GM18870 (cell line): Measurements from ENCODE around the gene GPER1.
"Not testable (repeated sequence)": the region's sequence is repeated elsewhere in the genome, so short reads cannot be mapped to it uniquely, and the experiment has no call there.

Experiments
- ATAC-seq: cut with Tn5 transposase; IDR thresholded peaks from one replicate; pipeline ENCODE4 v1.9.1; 2021; ENCODE audit warnings: moderate library complexity; ENCODE audit not compliant: unreplicated experiment

The GPER1 gene

DNA sequence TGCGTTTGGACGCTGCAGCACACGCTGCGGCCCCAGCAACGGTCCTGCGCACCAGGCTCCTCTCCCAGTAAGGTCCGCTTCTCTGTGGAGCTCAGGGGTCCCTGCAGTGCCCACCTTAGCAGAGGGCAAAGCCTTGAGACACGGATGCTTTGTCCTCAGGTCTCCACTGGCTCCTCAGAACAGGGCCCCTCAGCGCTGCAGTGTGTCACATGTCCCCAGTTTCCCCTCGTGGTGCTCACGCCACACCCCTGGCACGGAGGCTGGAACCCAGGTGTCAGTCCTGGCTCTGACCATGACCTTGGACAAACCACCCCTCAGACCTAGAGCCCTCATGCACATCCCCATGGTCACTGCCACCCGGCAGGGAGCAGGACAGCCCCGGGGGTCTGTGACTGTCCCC, 19.9 kb upstream of the GPER1 start:
- no peak for ATAC-seq

DNA sequence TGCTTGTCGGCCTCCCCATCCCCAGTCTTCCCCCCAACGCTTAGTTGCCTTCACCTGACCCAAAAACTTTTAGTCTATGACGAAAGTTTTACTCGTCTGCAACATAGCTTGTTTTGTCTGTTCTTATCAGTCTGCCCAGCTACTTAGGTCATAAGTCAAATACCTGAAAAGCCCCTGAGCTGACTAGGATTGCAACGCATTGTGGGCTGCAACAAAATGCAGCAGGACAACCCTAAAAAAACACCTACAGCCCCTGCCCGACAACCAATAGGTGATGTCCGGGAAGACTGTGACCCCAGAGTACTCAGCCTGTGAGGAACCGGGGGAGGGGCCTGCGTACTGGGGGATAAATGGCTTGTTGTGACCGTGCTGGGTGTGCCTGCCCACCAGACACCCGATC, 19.3 kb upstream of the GPER1 start:
- ATAC-seq: no peak

DNA sequence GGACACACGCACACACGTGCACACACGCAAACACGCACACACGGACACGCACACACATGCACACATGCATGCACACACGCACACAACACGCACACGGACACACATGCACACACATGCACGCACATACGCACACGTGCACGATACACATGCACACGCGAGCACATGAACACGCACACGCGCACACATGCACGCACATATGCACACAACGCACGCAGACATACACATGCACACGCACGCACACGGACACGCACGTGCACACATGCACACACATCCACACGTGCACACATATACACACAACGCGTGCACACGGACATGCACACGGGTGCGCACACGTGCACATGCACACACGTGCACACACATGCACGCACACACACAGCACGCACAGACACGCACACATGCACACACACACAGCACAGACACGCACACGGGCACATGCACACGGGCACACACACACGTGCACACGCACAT, 17.3 kb upstream of the GPER1 start:
- ATAC-seq: no peak

DNA sequence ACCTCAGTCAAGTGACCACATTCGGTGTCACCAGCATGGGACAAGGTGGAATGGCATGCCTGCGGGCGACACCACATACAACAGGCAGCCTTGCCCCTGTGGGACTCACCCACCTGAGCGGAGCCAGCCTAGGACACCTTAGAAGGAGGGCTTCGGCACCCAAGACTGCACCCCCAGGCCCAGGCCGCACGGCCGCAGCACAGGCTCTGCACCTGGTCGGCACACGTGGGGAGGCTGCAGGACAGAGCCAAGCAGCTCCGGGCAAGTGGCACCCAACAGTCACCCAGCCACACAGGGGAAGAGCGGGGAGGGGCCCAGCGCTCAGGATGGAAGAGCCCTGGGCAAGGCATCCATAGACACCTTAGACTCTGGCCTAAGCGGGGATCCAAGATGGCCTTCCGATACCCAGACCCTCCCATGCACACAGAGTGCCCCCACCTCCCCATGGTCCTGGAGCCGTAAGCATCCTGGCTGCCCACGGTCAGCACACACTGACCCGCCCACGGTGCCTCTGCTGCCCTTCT, 16.1 kb upstream of the GPER1 start:
- ATAC-seq: no peak

DNA sequence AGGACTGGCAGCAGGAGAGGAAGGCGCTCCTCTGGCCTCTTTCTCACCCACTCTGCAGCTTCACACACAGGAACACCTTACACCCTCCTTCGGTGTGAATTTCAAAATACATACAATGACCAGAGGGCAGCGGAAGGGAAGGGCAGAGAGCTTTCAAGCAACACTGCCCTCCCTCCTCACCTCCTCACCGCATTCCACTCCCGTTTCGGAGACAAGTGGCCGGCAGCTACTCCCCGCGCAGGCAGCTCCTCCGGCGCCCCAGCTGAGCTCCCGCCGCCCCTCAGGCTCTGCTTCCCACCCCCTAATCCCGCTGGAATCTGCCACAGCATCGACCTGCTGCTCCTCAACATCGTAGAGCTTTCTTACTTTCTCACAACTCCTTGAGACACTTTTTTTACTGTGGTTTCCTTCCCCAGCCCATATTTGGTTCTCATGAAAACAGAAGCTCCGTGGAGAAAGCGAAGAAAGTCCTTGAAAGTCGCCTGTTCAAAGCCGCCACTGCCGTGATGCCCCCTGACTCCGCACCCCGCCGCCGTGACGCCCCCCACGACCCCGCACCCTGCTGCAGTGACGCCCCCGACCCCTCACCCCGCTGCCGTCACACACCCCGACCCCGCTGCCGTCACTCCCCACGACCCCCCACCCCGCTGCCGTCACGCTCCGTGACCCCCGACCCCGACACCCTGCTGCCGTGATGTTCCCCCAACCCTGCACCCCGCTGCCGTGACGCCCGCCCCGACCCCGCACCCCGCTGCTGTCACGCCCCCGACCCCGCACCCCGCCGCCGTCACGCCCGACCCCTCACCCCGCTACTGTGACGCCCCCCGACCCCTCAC, 14.6 kb upstream of the GPER1 start:
- no peak for ATAC-seq

DNA sequence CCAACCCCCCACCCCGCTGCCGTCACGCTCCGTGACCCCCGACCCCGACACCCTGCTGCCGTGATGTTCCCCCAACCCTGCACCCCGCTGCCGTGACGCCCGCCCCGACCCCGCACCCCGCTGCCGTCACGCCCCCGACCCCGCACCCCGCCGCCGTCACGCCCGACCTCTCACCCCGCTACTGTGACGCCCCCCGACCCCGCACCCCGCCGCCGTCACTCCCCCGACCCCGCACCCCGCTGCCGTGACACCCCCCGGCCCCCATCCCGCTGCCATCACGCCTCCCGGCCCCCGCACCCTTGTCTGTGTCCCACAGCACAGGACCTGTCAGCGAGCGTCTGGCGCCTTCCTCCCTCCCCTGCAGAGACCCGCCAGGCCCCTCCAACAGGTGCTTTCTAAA, 13.9 kb upstream of the GPER1 start:
- ATAC-seq: not testable (repeated sequence)

DNA sequence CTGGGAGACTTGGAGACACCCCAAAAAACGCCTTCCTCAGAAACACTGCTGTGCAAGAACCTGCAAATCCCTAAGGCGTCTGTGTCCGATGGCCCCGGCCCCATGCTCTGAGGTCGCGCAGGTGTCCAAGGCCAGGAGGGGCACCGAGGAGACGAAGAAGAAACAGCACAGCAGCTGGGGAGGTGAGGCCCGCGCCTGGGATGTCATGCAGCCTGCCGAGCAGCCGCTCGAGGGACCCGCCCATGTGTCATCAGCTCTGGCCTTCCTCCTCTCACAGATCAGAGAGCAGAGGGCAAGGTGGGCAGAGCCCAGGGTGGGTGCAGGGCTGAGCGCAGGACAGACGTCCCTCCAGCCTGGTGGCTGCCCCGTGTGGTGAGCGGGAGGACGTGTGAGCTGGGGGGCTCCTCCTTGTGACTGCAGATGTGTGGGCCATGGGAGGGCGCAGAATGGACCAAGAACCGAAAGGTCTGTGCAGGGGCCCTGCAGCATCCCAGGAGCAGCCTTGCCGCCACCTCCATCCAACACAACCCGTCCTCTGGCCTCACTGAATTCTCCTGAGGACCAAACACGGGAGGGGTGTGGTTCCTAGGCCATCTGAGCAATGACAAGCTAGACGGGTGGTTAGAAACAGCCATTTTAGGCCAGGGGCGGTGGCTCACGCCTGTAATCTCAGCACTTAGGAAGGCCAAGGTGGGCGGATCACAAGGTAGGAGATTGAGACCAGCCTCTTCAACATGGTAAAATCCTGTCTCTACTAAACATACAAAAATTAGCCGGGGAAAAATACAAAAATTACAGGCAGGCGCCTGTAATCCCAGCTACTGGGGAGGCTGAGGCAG, 13.1 kb upstream of the GPER1 start:
- no peak for ATAC-seq

DNA sequence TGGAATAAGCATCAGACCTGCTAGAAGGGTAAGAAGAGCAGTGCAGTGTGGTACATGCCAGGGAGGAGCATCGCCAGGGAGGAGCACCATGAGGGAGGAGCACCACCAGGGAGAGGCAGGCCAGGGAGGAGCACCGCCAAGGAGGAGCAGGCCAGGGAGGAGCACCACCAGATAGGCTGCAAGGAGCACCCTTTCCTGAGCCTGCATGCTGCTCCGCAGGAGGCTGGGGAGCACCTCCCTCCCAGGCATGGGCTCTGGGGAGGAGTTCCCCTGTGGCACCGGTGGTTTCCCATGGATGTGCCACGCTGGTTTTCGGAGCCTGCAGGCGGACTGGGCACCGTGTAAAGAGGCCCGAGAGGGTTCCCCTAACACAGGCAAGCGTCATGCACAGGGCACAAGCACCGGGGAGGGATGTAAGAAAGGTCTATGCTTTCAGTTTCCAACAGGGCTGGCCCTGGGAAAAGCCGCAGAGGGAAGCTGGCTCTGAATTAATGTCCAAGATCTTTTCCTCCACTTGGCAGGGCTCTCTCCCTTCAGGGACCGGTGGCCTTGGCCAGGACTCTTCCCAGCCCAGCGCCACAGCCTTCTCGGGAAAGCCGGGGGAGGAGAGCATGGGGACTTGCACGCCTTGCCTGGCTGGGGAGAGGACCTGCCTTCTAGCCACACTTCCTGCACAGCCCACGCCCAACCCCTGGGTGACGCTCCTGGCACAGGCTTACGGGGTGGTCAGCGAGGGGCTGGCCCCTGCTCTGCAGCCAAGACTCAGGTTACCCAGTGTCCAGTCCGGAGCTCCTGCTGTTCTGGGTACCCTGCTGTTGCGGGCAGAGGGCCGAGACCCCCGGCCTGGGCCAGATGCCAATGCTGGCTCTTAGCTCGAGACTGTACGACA, 11.5 kb upstream of the GPER1 start:
- no peak for ATAC-seq

DNA sequence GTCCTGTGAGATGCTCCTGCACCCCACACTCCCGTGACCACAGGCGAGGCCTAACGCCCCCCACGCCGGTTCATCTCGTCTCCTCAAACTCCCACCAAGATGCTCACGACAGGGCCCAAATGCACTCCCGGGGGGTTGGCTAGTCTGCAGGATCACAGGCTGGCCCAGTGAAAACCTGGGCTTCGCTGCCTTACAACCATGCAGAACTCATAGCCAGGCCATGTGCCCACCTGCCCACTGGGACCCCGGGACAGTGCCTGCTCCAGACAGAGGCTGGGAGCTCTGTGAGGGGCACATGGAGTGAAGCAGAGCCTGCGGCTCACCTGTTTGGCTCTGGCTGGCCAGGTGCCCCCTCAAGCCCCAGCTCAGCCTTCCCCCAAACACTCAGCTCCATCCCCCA, 9.4 kb upstream of the GPER1 start:
- ATAC-seq: no peak

DNA sequence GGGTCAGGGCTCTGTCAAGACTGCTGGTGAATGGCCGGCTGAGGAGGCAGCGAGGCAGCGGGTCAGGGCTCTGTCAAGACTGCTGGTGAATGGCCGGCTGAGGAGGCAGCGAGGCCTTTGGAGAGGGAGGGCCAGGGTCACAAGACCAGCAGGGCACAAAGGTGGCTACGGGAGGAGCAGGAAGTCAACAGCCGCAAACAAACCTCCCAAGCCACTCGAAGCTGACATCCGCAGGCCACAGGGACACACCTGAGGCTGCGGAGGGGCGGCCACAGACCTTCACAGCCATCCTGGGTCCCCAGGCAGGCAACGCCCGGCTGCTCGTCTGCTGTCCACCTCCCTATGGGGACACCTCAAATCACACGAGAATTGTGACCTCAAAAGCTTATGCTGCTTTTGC, 8.9 kb upstream of the GPER1 start:
- ATAC-seq: no peak

DNA sequence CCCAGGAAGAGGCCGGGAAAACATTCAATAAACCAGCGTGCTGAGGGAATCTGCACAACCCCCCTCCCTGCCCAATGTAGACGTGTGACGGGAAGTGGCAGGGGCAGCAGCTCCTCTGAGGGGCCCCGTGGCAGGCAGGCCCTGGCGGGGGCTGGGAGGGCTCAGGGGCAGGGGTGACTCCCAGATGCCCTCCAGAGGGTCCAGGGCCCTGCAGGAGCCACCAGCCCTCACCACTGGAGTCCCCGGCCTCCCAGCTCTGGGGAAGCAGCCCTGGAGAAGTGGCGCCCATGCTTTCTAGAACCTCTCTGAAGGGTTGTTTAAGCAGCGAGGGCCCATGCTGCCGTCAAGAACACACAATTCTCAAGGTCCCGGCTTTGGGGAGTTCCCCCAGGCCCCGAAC, 8.4 kb upstream of the GPER1 start:
- no peak for ATAC-seq

DNA sequence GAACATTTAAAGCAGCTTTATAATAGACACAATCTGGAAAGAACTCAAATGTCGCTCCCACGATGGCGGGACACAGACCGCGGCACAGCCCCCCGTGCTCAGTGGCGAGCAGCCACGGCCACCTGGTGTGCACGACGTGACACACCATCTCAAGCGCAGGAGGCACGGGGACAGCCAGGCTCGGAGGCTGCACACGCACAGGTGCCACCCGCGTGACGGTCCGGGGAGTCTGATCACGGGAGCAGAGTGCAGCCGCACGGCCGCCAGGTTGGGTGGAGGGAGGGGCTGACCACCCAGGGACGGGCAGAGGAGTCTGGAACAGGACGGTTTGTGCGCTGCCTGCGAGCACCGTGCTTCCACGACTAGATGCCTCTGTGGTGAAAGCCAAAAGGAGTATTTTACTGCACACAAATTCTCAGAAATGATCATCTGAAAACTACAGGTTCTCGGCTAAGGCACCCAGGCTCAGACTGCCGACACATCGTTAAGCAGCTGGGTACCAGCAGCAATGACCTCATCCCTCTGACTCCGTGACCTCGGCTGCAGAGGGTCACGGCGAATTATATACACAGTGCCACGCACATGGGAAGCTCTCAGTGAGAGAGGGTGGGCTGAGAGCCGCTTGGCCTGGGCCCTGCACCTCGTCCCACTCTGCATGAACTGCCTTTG, 7.5 kb upstream of the GPER1 start:
- no peak for ATAC-seq

DNA sequence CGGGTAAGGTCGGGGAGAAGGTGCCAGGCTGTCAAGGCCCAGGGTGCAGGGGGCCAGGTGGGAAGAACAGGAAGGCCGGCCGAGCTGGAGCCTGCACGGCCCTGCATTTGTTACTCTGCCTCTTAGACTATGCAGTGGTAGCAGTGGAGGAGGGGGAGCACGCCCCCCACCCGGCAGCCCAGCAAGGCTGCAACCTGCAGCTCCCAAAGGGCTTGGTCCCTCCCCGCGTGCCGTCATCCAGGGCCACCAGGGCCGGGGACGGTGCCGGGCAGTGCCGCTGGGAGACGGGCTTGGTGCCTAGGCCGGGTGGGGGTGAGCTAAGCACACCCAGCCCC, 7.0 kb upstream of the GPER1 start:
- ATAC-seq: no peak

DNA sequence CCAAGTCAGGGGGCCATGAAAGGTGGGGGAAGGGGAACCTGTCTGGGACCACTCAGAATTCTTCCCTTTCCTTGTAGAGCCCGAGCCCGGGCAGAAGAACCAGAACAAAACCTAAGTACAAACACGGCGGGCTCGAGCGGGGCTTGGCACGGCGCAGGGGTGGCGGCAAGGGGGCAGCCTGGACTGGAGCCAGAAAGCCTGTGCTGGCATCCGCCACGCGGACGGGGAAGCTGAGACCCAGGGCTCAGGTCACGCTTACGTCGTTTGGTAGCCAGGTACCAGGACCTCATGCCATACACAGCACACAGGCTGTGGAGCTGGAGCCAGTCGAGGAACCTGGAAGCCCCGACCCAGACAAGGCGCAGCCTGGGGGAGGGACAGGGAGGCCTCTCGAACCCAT, 6.6 kb upstream of the GPER1 start:
- ATAC-seq: no peak

DNA sequence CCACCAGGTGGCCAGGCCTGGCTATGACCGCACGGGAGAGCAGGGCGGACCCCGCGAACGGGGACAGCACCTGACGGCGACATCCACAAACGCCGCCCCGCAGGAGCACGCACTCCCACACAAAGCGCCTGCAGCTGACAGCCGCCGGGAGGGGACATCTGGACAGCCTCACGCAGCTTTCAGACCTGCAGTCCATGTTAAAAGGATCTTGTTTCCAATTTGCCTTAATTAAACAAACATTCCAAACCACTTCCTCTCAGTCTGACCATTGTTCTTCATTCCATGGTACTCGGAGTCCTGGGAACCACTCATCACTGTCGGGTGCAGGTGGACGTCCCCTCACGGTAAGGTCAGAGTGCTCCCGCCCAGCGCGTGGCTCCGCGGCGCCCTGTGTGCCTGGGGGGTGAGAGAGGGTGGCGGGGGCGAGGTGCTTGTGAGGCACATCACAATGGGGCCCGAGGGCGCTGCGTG, 5.9 kb upstream of the GPER1 start:
- ATAC-seq: no peak

DNA sequence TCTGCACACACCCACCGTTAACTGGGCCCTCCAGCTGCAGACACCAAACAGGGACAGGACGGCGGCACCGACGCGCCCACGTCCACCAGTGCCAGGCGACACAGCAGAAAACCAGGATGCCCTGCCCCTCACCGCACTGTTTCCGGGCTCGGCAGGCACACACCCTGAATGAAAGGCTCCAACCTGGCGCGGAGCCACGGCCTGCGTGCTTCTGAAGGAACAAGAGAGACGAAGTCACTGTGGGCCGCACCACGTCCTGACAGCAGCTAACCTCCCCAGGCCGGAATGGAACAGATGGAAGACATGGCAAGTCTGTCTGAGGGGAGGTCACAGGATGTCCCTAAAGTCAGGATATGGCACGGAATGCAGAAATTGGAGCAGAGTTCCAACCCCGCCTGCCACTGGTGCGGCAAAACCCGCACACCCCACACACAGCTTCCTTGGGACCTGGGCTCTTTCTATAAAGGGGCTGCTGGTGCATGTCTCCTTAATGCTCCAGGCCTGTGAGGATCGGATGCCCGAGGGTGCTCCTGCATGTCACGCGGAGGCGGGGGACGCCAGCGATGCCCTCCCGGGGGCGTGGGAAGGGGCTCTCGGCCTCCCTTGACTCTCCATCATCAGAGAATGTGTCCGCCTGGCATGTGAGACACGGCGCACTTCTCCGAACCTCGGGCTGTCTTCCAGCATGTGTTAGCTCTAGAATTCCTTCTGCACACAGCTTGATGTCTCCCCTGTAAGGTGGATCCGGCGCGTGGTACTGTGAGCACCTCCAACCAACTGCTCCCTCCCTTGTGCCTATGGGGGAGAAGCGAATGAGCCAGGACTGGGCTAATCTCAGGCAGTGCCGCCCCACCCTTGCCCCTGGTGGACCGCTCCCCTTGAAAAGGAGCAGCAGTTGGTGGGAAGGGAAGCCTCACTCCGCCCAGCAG, 3.9 kb upstream of the GPER1 start:
- ATAC-seq: no peak

DNA sequence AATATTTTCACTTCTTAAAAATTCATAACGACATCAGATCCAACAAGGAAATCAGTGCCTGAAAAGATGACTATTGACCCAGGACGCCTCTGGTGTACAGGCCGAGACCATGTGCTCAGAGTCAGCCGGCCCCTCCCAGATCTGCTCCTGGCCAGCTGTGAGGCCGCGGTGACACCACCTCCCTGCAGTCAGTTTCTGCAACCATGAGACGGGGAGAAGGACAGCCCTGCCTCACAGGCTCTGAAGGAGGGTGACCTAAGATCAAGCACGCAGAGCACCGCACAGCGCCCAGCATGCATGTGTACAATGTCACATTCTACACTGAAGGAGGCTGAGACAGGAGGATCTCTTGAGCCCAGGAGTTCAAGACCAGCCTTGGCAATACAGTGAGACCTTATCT, 2.6 kb upstream of the GPER1 start:
- ATAC-seq: no peak

DNA sequence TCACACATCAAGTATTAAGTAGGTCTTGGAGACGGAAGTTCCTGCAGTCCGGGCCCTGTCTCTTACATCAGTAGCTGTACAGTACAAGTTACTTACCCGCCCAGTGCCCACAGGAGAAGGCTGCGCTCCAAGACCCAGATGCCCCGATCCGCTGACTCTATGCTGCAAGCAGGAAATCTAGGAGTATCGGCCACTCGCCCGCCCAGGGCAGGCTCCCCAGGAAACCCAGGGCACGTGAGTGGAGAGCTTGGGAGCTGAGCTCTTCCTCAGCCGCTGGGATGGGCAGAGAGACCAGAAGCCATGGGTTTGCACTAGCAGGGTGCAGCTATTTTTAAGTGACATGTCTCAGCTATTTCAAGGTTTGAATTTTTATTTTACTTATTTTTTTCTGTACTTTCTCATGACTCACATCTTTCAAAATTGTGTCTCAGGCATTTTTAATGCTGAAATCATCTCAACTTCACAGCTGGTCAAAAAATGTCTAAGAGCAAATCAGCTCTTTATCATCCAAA, 1.9 kb upstream of the GPER1 start:
- ATAC-seq: no peak
